Motor neuron (in vitro differentiated cells): ENCODE data around the gene COA3. TPM values are rescaled to one million over a fixed set of nuclear protein-coding genes. Genes with fewer than 3 reads are reported as not detected.

ENCODE experiments used
- ATAC-seq, 8 experiments: fragments of 200-7000 bp; cut with Tn5 transposase; replicated peaks in 6 of 8; 2 replicates each; pipeline ENCODE4 v1.8.0; 2021; ENCODE audit warnings: mild to moderate bottlenecking in 8 of 8, moderate library complexity in 8 of 8
- H3K27ac ChIP-seq, 2 donors: fragments of 250-450 bp; sonication (Bioruptor Pico); 2 replicates each; pipeline ENCODE4 v1.9.0; 2021; ENCODE audit warnings: antibody characterized with exemption in 2 of 2, mild to moderate bottlenecking in 2 of 2, moderate library complexity in 1 of 2
- H3K4me1 ChIP-seq, 2 donors: fragments of 250-450 bp; sonication (Bioruptor Pico); replicated peaks in 1 of 2; 2 replicates each; pipeline ENCODE4 v1.6.1; 2021; ENCODE audit warnings: antibody characterized with exemption in 2 of 2, mild to moderate bottlenecking in 2 of 2, moderate library complexity in 1 of 2
- H3K4me3 ChIP-seq, 5 donors: fragments of 250-450 bp; sonication (Bioruptor Pico); 2 replicates each; pipeline ENCODE4 v1.9.0; 2021; ENCODE audit warnings: antibody characterized with exemption in 5 of 5, mild to moderate bottlenecking in 5 of 5, moderate library complexity in 4 of 5
- WGBS, 10 experiments: fragments of 450-650 bp; shearing (Covaris generic); methylation state at CpG; one replicate each; pipeline ENCODE4 v1.0.0; 2022; 5-methylcytosine and 5-hydroxymethylcytosine counted together
- in situ Hi-C, 9 experiments: fragments of 400-800 bp; cut with MboI; loops; one replicate each; pipeline ENCODE4 v1.15.0; 2021; ENCODE audit warnings: low sequenced_read_pairs in 9 of 9, low pct_unique_long_range_greater_than_20kb in 2 of 9; ENCODE audit not compliant: unreplicated experiment in 9 of 9
- total RNA-seq, 8 experiments: library from RNA; unstranded; fragments of 300-600 nt; gene quantifications; 2 replicates each; pipeline versions ENCODE4 v1.2.3 to v1.2.4, GENCODE V29; 2022

Gene COA3
- total RNA-seq, 8 experiments from 2014 or later: 58.7 to 114 (median 72.5) TPM

GRCh38 chr17:42833767-42834422, 35.4 kb upstream of the COA3 start:
- in situ Hi-C loops: loop anchor here in 3 of 9 experiments (25.0 kb wide), 1 partner anchor 103 kb away; no protein-coding TSS in a partner anchor
- peak in 3 of 8 experiments; percentile 6 to 35 (median 9) for ATAC-seq

DNA sequence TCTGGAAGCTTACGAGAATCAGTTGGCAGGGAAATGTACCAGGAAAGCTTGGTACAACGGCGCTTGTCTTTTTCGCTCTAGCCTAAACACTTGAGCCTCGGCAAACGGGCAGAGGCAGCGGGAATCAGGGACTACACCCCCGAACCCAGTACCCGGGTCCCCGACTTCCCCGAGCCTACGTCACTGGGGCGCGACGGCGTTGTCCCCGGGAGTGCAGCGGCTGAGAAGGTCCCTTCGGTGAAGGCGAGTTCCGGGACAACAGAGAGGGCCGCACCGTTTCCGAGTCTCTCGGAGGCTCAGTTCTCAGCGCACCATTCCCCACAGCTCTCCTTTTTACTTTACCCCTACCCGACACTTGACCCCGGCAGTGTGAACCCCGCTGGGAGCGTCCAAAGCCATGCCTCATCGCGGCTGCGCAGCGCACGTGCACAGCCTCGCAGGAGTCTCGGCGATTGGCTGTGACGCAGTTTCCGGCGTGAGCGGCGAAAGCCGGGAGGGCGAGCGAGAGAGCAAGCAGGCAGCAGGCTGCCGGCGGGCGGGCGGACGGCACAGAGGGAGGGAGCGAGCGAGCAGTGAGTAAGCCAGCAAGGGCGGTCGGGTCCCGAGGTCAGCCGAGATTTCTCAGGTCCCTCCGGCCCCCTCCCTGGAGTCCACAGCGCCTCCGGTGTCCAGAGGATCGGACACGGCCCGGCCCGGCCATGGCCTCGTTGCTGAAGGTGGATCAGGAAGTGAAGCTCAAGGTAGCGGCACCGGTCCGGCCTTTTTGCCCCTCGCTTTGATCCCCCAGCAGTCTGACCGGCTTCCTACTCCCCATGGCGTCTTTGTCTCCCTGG, 34.6 kb upstream of the COA3 start, which contains the start of gene PSME3:
PSME3 (plus strand) TSS at position 464 of the 833 bp plus-strand sequence; CDS start at position 699, 235 bp downstream.
- in situ Hi-C loops: loop anchor here in 3 of 9 experiments (25.0 kb wide), 1 partner anchor 104 kb away; no protein-coding TSS in a partner anchor
- peak; percentile 89 to 97 (median 95) for ATAC-seq
- WGBS, 10 experiments: 0% methylated on average over 2 to 27 of the region's 71 CpGs; no CpG with 5 or more reads in 1 of the 10 experiments
- H3K4me1 ChIP-seq: peaks cover 8 to 13% of the 10 kb centered on the region in 2 donors
- H3K4me3 ChIP-seq: peak within 1 kb of the TSS; percentile 52 to 94 (median 78)
- H3K27ac ChIP-seq: peak within 1 kb of the TSS; percentile 84 to 87

More at GRCh38 chr17:42833767-42834422, 35.4 kb upstream of the COA3 start:
- Histone ChIP-seq H3K4me3 (peak overlapping the region; percentile 52 to 94 (median 78)), H3K27ac (peak overlapping the region; percentile 84 to 87), H3K4me1 (peaks cover 8 to 13% of the 10 kb centered on the region in 2 donors)
- 3 to 100% (median 26%) methylated on average over 1 to 11 of the region's 18 CpGs; no CpG with 5 or more reads in 1 of the 10 experiments for WGBS, 10 experiments

DNA sequence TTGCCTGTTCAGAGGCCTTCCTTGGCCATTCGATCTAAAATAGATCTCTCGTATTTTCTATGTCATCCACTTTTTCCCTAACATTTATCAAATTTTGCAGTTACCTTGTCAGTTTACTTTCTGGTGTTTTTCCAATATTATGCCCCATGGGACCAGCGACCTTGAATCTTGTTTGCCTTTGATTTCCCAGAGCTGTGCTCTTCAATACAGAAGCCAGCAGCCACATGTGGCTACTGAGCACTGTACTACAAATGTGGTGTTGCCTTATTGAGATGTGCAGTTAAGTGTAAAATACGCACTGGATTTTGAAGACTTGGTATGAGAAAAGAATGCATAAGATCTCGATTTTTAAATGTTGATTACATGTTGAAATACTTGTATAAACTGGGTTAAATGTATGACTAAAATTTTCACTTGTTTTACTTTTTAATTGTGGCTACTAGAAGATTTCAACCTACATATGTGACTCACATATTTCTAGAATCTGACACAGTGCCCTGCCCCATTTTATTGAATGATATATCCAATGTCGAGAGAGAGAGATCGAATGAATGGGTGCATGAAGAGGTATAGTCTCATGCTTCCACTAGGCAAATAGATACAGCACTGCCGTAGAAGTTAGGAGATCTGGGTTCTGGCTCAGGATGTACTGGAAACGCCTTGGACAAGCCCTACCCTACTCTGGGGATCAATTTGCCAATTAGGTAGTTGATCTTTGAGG, 33.9 kb upstream of the COA3 start:
- ATAC-seq: peak; percentile 7 to 52 (median 22)
- H3K4me1 ChIP-seq: peaks cover 8 to 13% of the 10 kb centered on the region in 2 donors
- peak overlapping the region; percentile 84 to 87 for H3K27ac ChIP-seq
- WGBS, 10 experiments: 24 to 100% (median 57%) methylated on average over 2 to 8 of the region's 9 CpGs
- in situ Hi-C loops: loop anchor here in 3 of 9 experiments (25.0 kb wide), 1 partner anchor 105 kb away; no protein-coding TSS in a partner anchor
- peak overlapping the region; percentile 52 to 94 (median 78) for H3K4me3 ChIP-seq

- ATAC-seq: no peak
Observed at GRCh38 chr17:42830971-42831370, 32.5 kb upstream of the COA3 start.

GRCh38 chr17:42827472-42827871, 29.0 kb upstream of the COA3 start:
- 20 to 88% (median 82%) methylated on average over 1 of the region's 1 CpG; no CpG with 5 or more reads in 1 of the 10 experiments for WGBS, 10 experiments
- H3K27ac ChIP-seq: no peak overlapping the region
- in situ Hi-C loops: loop anchor here in 3 of 9 experiments (25.0 kb wide), 1 partner anchor 110 kb away; no protein-coding TSS in a partner anchor
- H3K4me1 ChIP-seq: peaks cover 12 to 14% of the 10 kb centered on the region in 2 donors
- no peak for ATAC-seq
- H3K4me3 ChIP-seq: no peak overlapping the region

More at GRCh38 chr17:42830971-42831370, 32.5 kb upstream of the COA3 start:
- Histone ChIP-seq H3K4me1 (peaks cover 8 to 13% of the 10 kb centered on the region in 2 donors), H3K4me3 (no peak overlapping the region), H3K27ac (no peak overlapping the region)
- in situ Hi-C loops: loop anchor here in 3 of 9 experiments (25.0 kb wide), 1 partner anchor 106 kb away; no protein-coding TSS in a partner anchor

- ATAC-seq: no peak
- Histone ChIP-seq H3K4me3 (no peak overlapping the region), H3K4me1 (peaks cover 8 to 10% of the 10 kb centered on the region in 2 donors), H3K27ac (no peak overlapping the region)
- 89 to 100% (median 100%) methylated on average over 1 to 3 of the region's 7 CpGs; no CpG with 5 or more reads in 6 of the 10 experiments for WGBS, 10 experiments
- in situ Hi-C loops: no loop called here
Observed at GRCh38 chr17:42821176-42821575, 22.7 kb upstream of the COA3 start.

DNA sequence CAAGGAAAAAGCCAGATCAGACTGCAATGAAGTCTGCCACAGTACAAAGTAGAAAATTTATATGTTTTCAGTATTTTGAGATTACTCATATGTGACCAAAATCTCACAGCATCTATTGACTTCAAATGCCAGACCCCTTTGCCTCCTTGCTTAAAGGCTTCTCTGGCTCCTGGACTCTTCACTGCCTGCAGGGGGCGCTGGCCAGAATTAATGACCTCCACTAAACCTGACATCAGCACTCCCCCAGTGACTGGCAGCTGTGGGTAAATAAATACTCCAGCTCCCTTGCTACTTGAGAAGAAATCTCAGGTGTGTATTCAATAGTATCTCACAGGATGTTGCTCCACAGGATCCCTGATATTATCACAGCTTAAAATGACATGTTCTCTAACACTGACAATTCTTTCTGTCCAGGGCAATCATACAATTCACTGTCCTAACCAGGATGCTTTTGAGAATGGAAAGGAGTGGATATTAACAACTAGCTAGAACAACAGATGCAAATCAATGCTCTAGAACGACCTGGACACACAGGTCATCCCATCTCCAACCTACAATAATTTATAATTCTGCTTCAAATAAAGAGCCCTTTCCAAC, 21.5 kb upstream of the COA3 start:
- H3K4me3 ChIP-seq: no peak overlapping the region
- peaks cover 8 to 10% of the 10 kb centered on the region in 2 donors for H3K4me1 ChIP-seq
- in situ Hi-C loops: no loop called here
- H3K27ac ChIP-seq: no peak overlapping the region
- WGBS, 10 experiments: 0 to 29% (median 0%) methylated on average over 1 of the region's 2 CpGs; no CpG with 5 or more reads in 3 of the 10 experiments
- ATAC-seq: peak in 3 of 8 experiments; percentile 3 to 17 (median 9)

- in situ Hi-C loops: no loop called here
- no peak for ATAC-seq
- Histone ChIP-seq H3K4me3 (no peak overlapping the region), H3K4me1 (peaks cover 6 to 9% of the 10 kb centered on the region in 2 donors), H3K27ac (no peak overlapping the region)
- 50 to 100% (median 83%) methylated on average over 1 to 4 of the region's 5 CpGs; no CpG with 5 or more reads in 4 of the 10 experiments for WGBS, 10 experiments
Observed at GRCh38 chr17:42818379-42818778, 19.9 kb upstream of the COA3 start.

DNA sequence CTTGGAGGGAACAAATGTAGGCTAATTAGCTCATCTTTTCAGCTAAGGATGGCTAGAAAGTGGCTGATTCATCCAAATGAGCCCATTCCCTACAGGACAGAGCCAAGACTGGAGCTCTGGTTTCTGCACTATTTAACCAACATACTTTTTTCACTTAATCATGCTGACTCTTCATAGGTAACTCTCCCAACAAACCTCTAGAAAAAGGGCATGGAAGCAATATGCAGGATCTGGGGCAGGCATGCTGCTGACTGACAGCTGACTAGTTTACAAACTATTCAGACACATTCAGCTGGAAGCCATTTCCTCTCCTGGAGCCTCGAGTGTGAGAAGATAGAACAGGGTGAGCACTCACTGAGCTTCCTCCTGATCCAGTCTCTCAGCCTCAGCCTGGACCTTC, 19.4 kb upstream of the COA3 start:
- no peak overlapping the region for H3K4me3 ChIP-seq
- H3K4me1 ChIP-seq: peaks cover 1 to 4% of the 10 kb centered on the region in 2 donors
- H3K27ac ChIP-seq: no peak overlapping the region
- no peak for ATAC-seq
- in situ Hi-C loops: no loop called here
- 40 to 80% (median 43%) methylated on average over 1 of the region's 1 CpG; no CpG with 5 or more reads in 7 of the 10 experiments for WGBS, 10 experiments

- in situ Hi-C loops: no loop called here
- ATAC-seq: peak in 1 of 8 experiments; percentile 43
- WGBS, 10 experiments: 10 to 100% (median 88%) methylated on average over 1 to 8 of the region's 8 CpGs
- H3K27ac ChIP-seq: no peak overlapping the region
- H3K4me1 ChIP-seq: no peaks in the 10 kb centered on the region
- no peak overlapping the region for H3K4me3 ChIP-seq
Observed at GRCh38 chr17:42814633-42815399, 16.3 kb upstream of the COA3 start.

- ATAC-seq: peak in 2 of 8 experiments; percentile 27 to 42
- in situ Hi-C loops: no loop called here
- Histone ChIP-seq H3K4me1 (no peaks in the 10 kb centered on the region), H3K4me3 (no peak overlapping the region), H3K27ac (no peak overlapping the region)
- WGBS, 10 experiments: 0 to 90% (median 77%) methylated on average over 1 to 3 of the region's 3 CpGs; no CpG with 5 or more reads in 1 of the 10 experiments
Observed at GRCh38 chr17:42809250-42809649, 10.7 kb upstream of the COA3 start.
